Jurkat, Clone E6-1 (cell line): ENCODE measurements around the gene ZBTB7C.

Experiments used
- DNase-seq: peaks from one replicate; pipeline ENCODE4 v3.0.0-alpha.2; 2011; ENCODE audit warnings: low read depth, low spot score
- H3K4me3 ChIP-seq: 2 replicates; pipeline ENCODE4 v1.5.1; 2011; ENCODE audit warnings: mild to moderate bottlenecking, low read length, control low read depth, moderate library complexity

ZBTB7C gene

DNA sequence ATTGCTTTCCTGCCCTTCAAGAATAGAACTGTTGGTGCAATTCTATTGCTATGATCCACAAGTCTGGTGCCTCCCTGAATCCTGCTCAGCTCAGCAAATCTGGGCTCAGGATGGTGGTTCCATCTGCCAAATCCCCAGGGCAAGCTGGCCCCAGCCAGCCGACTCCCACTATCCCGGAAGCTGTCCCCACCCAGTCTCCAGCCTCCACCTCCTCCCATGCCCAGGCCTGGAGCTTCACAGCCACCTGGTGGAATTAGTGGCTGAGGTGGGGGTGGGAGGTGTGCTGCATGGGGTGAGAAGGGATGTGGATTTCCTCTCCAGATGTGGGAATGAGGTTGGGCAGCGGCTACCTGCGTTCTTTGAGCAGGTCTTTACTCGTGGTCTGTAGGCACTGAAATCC lies 359.4 kb downstream of the ZBTB7C start:
- no peak for DNase-seq
- no peak overlapping the region for H3K4me3 ChIP-seq

DNA sequence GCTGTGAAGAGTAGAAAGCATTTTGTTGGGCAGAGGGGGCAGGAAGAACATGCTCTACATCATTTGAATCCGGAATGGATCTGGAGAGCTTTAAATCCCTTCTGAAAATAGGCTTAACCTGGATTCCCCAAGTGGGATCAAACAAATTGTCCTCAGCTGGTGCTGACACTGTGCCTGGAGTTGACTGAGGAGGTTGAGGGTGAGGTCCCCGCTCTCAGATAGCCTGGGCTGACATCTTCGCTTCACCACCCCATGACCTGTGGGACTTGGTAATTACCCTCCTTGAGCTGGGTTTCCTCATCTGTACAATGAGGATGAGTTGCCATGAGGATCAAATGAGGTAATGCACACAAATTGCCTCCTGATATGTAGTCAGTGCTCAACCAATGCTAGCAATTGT lies 360.9 kb downstream of the ZBTB7C start:
- DNase-seq, result no peak
- H3K4me3 ChIP-seq, result no peak overlapping the region

DNA sequence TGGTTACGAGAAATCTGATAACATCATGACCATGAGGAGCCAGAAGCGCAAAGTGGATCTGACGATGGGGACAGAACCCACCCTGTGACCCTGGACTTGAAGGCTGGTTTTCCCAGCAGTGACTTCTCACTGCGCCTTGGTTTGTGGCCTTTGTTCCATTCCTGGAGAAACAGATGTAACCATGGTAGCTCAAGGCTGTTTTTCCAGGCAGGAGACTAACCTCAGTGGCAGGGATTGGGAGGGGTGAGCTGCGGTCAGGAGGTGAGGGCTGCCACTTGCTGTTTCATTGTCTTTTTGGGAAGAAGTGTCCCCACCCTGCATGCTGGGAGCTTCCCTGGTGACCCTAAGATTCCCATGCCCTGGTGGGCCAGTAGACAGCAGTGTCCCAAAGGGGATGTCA lies 362.3 kb downstream of the ZBTB7C start:
- DNase-seq, result no peak
- no peak overlapping the region for H3K4me3 ChIP-seq

DNA sequence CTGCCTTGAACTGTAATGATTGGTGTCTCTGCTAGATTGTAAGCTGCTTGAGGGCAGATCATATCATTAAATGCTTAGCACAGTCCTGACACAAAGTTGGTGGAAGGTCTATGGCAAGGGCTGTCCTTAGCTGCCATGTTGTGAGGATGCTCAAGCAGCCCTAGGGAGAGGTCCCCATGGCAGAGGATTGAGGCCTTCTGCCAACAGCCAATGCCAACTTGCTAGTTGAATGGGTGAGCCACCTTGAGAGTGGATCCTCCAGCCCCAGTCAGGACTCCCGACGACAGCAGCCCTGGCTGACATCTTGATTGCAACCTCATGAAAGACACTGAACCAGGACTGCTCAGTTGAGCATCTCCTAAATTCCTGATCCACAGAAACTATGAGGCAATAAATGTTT lies 363.4 kb downstream of the ZBTB7C start:
- H3K4me3 ChIP-seq, result no peak overlapping the region
- no peak for DNase-seq

DNA sequence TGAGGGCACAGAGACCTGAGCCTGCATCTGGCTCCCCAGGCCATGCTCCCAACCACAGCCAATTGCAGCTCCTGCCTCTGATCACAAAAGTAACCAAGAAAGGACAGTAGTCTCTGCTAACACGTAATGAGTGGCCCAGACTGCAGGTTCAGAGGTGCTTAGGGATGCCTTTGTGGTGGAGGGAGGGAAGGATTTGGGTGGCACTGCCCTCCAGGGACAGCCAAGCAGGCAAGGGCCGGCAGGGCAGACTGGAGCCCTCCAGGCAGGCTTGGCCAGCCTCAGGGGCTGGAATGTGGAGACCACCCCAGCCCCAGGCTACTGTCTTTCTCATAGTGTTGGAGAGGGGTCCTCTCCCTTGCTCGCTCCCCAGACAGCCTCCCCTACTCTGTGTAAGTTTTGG lies 364.2 kb downstream of the ZBTB7C start:
- no peak for DNase-seq
- H3K4me3 ChIP-seq, result no peak overlapping the region

DNA sequence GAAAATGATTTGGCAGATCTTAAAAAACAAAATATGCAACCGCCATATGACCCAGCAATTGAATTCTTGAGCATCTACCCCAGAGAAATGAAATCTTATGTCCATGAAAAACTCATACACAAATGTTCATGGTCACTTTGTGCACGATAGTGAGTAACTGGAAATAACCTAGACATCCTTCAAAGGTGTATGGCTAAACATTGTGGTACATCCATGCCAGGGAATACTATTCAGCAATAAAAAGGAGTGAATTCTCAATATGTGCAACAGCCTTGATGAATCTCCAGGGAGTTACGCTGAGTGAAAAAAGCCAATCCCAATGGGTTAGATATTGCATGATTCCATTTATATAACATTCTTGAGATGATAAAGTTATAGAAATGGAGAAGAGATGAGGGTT lies 366.0 kb downstream of the ZBTB7C start:
- H3K4me3 ChIP-seq, result no peak overlapping the region
- no peak for DNase-seq

DNA sequence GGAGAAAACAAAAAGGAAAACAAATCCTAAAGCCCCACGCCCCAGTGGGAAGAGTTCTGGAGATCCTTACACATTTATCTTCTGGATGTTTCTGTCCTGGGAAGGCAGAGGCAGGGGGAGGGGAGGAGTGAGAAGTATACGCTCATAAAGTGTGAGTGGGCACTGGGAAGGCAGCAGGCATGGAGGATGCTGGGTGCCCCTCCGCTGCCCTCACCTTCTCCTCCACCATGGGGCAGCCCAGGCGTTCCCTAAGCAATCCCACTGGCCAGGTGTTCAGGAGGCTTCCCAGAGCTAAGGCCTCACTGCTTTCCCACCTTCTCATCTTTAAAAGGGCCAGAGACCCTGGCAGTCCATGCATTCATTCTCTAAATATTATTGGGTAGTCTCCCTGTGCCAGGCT lies 366.8 kb downstream of the ZBTB7C start:
- no peak for DNase-seq
- no peak overlapping the region for H3K4me3 ChIP-seq

DNA sequence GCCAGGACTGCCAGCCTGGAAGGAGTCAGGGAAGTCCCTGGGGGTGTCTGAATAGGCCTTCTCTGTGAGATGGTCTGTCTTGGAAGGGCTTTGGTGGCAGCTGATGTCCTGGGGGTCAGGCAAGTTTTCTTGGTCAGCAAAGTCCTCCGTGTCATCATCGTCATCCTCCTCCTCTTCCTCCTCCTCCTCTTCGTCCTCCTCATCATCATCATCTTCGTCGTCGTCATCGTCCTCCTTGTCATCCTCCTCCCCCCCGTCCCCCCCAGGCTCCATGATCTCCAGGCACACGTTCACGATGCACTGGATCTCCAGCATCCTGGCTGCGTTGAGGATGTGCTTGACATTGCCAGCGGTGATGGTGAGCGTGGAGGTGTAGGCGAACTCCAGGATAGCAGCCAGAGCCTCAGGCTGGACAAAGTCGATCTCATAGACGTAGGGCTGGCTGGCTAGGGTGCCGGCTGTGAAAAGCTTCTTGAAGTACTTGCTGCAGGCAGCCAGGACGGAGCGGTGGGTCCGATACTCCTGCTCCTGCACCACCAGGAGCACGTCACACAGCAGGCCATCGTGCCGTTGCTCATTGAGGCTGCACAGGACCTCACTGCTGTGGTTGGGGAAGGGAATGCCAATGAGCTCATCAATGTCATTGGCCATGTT lies 368.6 kb downstream of the ZBTB7C start:
- DNase-seq, result no peak
- H3K4me3 ChIP-seq, result no peak overlapping the region

DNA sequence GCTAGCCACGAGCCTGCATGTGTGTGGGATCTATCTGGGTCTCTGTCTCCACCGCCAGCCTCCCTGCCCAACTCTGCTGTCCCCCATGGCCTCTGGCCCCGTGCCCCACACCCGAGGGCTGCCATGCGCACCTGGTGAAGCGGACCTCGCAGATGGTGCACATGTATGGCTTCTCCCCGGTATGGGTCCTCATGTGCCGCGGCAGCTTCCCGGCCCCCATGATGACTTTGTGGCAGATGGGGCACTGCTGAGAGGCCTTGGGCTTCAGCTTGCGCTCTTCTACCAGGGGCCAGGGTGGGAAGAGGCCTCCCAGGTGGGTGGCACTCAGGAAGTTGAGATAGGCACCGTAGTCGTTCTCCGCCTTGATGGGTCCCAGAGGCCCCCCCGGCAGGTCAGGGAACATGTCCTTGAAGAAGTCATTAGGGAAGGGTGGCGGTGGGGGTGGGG lies 369.4 kb downstream of the ZBTB7C start:
- H3K4me3 ChIP-seq, result no peak overlapping the region
- DNase-seq, result no peak

DNA sequence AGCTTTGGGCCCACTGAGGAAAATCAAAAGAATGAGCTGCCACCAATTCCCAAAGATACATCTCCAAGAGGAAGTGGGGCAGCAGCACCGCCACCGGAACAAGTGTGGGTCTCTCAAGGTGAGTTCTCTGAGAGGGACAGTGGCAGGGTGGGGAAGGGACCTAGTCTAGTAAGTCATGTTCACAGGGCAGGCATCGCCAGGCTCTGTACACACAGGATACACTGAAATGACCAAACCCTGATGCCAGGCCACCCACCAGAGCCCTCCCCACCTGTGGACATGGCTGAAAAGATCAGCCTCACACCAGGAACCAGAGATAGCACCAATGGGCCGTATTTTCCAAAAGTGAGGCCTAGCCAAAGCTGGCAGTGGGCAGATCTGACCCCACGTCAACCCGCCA lies 370.5 kb downstream of the ZBTB7C start:
- H3K4me3 ChIP-seq, result no peak overlapping the region
- no peak for DNase-seq

DNA sequence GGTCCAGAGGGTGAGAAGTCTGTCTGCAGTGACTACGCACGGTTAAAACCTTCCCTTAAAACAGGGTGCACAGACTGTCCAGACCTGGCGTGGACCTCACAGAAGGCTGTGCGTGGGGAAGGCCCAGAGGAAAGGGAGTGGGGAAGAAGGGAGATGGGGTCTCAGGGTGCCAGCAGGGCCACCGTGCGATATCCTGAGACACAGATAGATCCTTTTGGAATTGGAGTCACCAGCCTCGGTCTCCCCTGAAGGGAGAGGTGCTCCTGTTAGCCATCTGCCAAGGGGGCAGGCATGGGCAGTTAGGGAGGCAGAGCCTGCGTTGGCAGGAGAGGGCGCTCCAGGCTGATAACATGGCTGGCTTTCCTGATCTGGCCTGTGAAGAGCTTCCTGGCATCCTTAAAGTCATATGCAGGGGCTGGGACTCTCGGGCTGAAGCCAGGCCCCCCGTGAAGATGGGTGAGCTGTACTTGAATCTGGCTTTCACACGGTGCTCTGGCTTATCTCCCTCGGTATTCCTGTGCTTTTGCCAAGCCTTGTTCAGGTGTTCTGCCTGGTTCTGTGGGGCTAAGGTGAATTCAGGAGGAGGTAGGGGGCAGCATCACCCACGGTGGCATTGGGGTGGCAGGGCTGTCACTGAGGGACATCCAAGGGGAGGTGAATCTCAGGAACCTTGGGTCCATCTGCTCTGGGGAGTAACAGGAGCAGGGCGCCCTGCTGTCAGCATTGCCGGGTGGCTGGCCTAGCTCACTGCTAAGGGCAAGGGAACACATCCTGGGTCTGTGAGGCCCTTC lies 371.5 kb downstream of the ZBTB7C start:
- no peak overlapping the region for H3K4me3 ChIP-seq
- no peak for DNase-seq

DNA sequence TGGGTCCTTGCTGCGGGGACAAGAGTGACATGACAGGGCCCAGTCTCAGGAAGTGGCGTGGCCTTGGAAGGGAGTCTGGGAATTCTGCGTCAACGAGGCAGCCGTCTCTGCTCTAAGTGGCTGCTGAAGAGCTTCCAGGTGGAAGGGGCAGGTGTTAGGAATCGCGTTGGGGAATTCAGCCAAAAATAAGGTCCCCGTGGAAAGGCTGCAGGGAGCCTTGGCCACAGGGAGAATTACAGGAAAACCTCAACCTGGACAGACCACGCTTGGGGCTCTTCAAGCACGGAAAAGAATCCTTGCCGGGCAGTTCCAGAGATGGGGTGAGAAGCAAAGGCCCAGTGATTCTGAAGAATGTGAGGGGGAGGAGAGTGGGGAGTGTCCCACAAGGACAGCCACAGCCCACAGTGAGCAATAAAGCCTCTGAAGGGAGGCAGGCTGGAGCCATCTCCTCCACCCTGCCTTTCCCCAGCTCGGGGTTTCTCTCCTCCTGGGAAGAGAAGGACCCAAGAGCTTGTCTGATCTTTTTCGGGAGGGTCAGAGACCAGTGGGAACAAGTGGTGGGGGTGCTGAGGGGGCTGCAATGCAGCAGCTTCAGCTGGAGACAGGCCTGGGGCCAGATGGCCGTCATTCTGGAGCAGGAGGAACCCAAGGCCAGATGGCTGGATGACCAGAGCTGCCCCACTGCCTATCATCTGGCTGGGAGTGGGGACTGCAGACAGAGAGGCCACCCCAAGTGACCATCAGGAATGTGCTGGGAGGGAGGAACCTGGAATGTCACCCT lies 372.4 kb downstream of the ZBTB7C start:
- no peak for DNase-seq
- H3K4me3 ChIP-seq, result no peak overlapping the region

DNA sequence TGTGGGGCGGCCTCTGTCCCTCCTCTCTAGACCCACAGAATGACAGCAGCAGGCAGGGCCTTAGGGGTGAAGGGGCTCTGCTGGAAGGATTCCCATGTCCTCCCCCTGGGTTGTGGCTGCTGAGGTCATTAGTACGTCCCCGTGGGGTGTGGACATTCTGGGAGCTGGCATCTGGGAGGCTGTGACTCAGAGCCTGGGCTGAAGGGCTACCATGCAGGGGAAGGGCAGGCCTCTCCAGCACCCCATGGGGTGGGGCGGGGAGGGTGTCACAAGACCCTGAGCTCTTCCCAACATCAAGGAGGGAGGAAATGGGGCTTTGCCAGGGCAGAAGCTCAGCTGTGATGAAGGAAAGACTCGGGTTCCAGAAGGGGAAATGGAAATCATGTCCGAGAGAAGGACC lies 373.0 kb downstream of the ZBTB7C start:
- DNase-seq, result no peak
- H3K4me3 ChIP-seq, result no peak overlapping the region

DNA sequence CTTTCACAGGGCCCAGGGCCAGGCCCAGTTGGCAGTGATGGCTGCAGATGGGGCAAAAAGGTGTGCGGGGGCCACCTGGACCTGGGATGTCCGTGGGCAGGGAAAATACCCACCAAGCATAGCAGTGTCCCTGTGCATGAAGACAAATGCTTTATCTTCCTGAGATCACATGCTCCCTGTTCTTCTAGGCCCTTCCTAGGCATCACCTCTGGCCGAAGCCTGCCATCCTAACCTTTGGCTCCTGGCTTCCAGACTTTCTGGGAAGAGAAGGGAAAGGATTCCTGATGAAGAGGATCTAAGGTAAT lies 373.7 kb downstream of the ZBTB7C start:
- DNase-seq, result no peak
- H3K4me3 ChIP-seq, result no peak overlapping the region

DNA sequence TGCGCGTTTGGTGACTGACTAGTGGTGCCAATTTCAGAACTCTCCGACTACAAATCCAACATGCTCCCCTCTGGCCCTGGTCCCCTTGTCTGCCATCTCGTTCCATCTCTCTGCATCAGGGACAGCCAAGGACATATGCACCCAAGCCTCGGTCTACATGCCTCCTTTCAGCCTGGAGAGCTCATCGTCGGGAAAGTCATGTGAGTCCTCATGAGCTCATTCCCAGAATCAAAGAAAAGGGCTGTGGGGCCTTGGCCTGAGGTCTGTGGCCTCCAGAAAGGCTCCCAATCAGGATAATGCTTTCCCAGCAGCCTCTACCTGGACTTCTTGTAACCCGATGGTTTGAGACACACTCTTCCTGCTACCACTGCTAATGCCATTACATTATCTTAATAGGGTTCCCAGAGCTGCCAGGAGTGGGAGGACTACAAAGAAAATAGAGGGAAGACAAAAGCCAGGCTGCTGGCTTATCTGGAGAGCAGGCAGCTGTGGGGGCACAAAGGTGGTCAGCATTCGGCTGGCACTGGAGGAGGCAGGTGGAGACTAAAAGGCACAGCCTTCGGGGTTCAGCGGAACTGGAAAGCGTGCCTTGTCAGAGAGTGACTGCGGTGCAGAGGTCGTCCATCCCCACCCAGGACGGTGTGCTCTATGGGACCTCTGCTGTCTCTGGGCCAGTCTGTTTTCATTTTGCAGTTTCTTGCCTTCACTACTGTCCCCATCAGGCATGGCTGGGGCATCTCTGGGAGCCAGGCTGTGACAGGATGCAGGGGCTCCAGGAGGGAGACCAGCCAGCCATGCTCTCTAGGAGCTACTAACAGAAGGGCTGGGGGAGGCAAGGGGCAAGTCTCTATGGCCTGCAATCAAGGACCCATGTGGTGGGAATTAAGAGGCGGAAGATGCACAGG lies 374.3 kb downstream of the ZBTB7C start:
- H3K4me3 ChIP-seq, result no peak overlapping the region
- no peak for DNase-seq

DNA sequence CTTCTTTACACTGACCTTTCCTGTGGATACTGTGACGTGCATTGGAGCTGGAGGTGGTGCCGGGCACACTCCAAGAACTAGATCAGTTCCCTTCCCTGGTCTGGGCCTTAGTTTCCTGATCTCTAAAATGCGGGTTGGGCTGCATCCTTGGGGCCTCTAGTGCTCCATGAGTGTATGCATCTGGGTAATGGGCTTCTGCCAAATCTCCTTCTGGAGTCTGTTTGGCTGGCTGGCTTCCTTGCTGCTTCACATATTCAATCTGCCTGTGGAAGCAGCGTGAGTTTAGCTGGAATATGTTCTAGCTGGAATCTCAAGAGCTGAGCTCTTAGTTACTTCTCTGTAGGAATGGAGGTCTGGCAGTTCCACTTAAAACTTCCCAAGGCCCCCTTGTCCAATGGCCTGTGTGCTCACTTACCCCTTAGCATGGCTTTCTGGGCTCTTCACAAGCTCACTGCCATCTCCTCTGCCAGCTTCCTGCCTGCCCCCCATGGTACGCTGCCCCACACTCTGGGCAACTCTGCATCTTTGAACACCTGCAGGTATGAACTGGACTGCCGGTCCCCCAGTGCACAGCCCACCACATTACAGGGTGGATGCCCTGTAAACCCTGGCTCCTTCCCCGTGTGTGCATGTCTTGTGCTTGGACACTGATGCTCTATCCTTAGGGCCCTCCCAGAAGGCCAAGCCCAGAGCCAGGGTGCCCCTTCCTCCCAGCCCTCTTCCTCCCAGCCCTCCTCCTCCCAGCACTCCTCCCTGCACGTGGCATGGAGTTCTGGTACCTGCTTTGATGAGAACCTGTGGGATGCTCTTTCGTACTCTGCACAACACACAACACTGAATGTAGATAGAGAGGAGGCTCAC lies 375.2 kb downstream of the ZBTB7C start:
- DNase-seq, result no peak
- H3K4me3 ChIP-seq, result no peak overlapping the region

DNA sequence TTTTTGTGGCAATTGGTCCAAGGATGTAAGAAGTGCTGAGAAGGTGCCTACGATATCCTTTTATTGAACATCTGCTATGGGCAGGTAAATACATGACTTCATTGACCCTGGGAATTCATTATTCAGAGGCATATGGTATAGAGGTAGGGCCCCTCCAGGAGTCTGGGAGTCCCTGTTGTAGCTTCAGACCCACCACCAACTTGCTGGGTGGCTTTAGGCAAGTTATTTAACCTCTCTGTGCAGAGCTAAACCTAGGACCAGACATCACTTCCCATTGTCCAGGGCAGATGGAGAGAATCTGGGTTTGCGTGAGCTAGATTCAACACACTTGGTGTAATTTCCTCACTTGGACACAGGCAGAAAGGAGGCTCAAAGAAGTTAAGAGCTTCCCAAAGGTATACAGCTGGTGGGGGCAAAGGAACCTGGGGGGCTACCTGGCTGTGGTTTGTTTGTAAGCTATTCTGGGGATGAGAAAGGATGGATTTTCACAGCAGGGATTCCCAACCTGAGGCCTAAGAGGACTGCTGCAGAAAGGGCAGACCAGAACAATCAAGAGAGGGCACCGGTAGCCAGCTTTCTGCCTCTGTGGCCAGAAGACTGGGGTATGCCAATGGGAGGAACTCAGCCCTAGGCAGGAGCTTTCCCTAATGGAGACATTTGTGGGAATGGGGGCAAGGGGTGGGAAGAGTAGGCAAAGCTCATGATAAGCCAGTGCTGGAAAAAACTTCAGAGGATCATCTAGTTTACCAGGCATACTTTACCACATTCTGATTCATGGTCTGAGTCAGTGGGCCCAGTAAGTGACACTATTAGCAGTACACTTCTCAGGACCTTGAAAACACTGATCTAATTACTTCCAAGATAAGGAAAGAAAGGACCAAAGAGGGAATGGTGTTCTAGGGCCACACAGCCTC lies 376.1 kb downstream of the ZBTB7C start:
- no peak overlapping the region for H3K4me3 ChIP-seq
- no peak for DNase-seq

DNA sequence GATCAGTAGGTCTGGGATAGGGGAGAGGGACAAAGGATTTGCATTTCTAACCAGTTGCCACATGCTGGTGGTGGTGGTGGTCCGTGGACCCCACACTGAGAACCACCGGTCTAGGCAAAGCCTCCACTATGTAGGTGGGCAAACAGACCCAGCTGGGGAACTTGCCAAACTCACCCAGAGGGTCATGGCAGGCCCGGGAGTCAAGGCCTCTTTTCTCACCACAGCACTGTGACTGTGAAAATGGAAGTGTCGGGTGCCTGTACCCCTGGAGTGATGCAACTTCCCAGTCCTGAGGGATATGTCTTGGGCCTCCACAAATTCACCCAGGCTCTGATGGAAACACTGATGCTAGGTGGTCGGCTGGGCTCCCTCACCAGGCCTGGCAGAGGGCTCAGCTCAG lies 377.5 kb downstream of the ZBTB7C start:
- DNase-seq, result no peak
- no peak overlapping the region for H3K4me3 ChIP-seq
